ENCODE measurements around the gene PTBP1. TPM values are rescaled to one million over a fixed set of nuclear protein-coding genes. Genes with fewer than 3 reads are reported as not detected.
A peak's percentile ranks its signal among the peaks of the same experiment; 100 is the strongest.

PTBP1 gene
- total RNA-seq, 1 donor from 2014 or later, result 217 TPM

DNA sequence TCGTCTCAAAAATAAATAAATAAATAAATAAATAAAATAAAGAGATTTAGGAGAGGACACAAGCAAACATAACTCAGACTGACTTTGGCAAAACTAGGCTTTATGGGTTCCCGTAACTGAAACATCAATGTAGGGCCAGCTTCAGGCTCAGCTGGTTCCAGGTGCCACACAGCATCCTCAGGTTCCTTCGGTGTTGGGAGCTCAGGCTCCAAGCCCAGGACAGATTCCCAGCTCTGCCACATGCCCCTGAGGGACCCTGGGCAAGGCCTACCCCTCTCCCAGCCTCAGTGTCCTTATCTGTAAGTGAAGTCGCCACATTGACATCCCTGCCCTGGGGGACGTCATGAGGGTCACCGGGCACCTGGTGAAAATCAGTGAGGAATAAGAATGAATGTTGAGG, 27.6 kb upstream of the PTBP1 start:
- intact Hi-C loops (cut with DNase I), result loop anchor here (5.0 kb wide), 1 partner anchor 148 kb away; the partner anchor contains the start of gene KISS1R
- ATAC-seq (no peak), DNase-seq (ENCODE audit: low spot score) (no peak)

DNA sequence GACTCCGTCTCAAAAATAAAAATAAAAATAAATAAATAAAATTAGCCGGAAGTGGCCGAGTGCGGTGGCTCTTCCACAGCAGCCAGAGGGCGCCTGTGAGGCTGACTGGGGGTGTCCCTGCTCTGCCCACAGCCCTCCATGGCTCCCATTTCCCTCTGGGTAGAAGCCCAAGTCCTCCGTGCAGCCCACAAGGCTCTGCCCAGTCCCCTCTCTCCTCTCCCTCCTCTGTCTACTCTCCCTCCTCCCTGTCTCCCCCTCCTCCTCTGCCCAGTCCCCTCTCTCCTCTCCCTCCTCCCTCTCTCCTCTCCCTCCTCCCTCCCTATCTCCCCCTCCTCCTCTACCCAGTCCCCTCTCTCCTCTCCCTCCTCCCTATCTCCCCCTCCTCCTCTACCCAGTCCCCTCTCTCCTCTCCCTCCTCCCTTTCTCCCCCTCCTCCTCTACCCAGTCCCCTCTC, 25.9 kb upstream of the PTBP1 start:
- ATAC-seq (peak; percentile 37), DNase-seq (ENCODE audit: low spot score) (no peak)
- intact Hi-C loops (cut with DNase I), result loop anchor here (5.0 kb wide), 1 partner anchor 146 kb away; the partner anchor contains the start of gene KISS1R

DNA sequence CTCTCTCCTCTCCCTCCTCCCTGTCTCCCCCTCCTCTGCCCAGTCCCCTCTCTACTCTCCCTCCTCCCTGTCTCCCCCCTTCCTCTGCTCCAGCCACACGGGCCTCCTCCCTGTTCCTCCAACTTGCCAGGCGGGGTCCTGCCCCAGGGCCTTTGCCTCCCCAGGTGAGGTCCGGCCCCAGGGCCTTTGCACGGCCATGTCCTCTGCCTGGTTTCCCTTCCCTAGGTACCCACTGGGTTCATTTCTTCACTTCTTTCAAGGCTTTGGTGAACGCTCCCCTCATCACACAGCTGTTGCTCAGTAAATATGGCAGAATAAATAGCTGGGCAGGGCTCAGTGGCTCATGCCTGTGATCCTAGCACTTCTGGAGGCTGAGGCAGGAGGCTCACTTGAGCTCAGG, 25.2 kb upstream of the PTBP1 start:
- intact Hi-C loops (cut with DNase I), result loop anchor here (5.0 kb wide), 1 partner anchor 145 kb away; the partner anchor contains the start of gene KISS1R
- ATAC-seq (no peak), DNase-seq (ENCODE audit: low spot score) (no peak)

DNA sequence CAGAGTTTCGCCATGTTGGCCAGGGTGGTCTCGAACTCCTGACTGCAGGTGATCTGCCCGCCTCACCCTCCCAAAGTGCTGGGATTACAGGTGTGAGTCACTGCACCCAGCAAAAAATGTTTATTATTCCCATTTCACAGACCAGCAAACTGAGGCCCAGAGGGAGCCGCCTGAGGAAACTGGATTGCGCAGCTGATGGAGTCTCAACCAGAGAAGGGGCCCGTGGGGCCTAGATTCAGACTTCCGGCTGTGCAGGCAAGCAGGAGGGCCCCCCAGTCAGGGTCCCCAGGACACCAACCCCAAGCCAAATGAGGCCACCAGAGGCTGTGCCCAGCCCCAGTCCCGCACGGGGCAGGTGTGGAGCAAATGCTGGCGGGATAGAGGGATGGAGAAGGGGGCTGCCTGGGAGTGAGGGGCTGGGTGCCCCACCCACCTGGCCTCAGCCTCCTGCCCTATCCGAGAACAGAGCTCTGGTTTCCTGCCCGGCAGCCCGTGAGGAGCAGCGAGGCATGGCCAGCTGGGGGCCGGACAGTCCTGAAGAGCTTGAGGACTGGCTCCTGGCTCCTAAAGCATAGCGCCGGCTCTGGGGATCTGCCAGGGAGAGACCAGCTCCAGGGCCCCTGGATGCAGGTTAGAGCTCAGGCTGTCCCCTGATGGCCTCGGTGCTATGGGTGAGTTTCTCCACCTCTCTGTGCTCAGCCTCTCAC, 24.4 kb upstream of the PTBP1 start:
- DNase-seq (ENCODE audit: low spot score) (no peak), ATAC-seq (no peak)
- intact Hi-C loops (cut with DNase I), result loop anchor here (5.0 kb wide), 1 partner anchor 144 kb away; the partner anchor contains the start of gene KISS1R

DNA sequence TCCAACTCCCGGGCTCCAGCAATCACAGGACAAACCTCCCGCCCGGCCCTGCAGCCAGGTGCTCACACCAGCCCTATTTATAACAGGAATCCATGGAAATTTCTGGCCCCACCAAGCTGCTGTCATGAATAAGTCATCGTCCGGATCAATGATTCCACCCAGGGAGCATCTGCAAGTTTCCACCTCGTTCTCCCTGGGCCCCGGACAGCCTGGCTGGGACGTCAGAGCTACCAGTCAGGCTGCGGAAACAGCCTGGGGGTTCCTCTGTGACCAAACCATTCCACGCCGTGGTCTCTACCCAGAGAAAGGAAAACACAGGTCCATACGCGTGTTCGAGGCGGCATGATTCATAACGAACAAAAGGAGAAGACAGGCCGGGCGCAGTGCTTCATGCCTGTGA, 20.7 kb upstream of the PTBP1 start:
- intact Hi-C loops (cut with DNase I), result no loop called here
- ATAC-seq, result no peak

DNA sequence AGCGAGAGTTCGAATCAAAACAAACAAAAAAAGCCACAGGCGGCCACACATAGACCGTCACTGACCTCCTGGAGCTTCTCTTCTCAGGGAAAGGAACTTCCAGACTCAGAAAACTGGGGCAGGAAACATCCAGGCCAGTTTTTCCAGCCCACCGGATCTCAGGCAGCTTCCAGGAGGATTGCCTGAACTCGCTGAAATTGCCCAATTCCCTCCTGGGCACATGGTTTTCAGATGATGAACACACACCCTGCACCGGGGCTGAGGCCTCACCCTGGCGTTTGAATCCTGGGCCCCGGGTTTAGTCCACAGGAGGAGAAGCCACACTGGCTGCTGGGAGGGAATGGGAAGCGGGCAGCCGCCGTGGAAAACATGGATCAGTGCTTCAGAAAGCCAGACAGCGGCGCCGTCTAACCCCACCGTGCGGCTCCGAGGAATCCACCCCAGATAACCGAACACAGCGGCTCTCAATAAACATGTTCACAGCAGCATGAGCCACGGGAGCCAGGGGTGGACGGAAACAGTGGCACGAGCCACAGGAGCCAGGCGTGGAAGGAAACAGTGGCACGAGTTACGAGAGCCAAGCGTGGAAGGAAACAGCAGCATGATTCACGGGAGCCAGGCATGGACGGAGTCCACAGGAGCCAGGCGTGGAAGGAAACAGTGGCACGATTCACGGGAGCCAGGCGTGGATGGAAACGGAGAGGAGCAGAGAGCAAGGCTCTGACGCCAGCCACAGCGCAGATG, 18.2 kb upstream of the PTBP1 start:
- DNase-seq (ENCODE audit: low spot score), result no peak
- intact Hi-C loops (cut with DNase I), result no loop called here
- ATAC-seq, result peak; percentile 89

More for the DNA sequence above, 20.7 kb upstream of the PTBP1 start:
- DNase-seq (ENCODE audit: low spot score), result no peak

DNA sequence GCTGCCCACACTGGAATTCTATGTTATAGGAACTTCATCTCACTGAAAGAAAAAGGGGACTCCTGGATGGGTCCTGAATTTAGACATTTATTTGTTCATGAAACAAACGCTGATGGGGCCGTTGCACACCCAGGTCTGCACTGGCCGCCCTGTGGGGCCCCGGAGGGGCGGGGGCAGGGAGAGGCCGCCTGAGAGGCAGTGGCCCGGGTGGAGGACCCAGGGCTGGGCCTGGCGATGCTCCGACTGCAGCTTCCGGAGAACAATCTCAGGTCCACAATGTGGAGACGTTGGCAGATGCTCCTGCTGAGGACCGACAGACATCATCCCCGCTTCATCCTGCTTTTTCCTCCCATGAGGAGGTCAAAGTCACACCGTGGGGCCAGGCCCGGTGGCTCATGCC, 16.3 kb upstream of the PTBP1 start:
- ATAC-seq, result no peak
- no peak for DNase-seq (ENCODE audit: low spot score)
- intact Hi-C loops (cut with DNase I), result no loop called here

DNA sequence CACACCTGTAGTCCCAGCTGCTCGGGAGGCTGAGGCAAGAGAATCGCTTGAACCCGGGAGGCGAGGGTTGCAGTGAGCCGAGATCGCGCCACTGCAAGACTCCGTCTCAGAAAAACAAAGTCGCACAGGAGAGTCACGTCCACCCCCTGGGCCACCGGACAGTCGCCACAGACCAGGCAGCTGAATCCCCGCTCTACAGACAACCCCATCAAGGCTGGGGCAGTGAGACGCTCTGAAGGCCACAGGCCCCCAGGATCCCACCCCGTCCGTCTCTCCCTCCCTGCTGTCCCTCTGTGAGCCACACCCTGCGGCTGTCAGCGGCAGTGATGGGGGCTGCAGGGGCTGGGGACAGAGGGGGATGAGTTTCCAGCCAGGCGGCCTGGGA, 15.5 kb upstream of the PTBP1 start:
- ATAC-seq (no peak), DNase-seq (ENCODE audit: low spot score) (no peak)
- intact Hi-C loops (cut with DNase I), result no loop called here

DNA sequence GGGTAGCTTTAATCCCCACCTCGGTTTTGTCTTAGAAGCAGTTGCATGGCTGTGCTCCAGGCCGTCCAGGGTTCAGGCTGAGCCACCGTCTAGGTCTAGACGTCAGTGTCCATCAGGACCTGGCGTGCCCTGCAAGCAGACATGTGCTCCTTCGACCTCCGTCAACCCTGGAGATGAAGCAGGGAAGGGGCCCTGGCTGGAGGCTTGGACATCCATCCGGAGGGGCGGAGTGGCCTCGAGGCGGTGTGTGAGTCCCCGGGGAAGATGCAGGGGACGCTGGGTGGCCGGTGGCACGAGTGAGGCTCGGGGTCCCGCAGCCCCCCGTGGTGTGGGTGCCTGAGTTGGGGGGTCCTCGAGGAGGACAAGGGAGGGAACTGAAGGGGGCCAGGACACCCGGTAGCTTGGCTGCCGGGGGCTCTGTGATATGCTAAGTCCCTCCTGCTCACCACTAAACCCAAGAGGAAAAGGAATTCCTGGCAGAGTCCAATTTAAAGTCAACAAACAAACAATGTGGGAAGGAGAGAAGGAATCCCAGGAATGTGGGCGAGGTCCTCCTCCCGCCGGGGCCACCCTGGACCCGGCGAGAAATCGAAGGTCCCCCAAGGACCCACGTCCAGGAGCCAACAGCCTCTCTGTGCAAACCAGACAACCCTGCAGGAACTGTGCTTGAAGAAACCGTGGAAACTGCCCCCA, 14.9 kb upstream of the PTBP1 start:
- ATAC-seq (peak; percentile 53), DNase-seq (ENCODE audit: low spot score) (no peak)
- intact Hi-C loops (cut with DNase I), result no loop called here

DNA sequence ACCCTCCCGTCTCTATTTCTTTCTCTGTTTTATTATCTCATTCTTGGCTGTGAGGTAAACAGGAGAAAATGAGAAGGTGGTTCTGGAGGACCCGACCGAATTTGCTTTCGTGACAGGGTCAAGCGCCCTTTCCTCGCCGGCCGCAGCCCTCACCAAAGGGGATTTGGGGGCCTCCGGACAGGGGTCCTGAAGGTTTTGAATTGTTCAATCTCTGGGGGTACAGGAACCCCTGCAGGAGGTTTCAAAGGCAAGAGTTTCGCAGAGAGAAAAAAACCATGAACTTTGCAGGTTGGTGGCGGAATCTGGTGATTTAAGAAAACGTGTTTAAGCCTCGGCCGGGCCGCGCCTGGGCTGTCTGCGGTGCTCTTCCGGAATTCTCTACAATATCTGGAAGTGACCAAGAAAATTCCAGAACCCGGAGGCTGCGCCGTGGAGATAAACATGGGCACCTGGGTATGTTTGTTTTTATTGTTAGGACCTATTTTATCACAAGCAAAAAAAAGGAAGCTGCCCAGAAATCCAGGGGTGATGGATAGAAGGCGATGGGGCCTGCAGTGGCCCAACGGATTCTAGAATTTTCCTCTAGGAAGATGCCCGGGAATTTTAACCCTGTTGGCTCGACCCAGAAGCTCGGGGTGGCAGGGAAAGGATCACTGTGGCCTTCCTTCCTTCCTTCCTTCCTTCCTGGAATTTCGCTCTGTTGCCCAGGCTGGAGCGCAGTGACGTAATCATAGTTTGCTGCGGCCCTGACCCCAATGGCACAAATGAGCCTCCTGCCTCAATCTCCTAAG, 14.2 kb upstream of the PTBP1 start:
- DNase-seq (ENCODE audit: low spot score) (no peak), ATAC-seq (no peak)
- intact Hi-C loops (cut with DNase I), result no loop called here

DNA sequence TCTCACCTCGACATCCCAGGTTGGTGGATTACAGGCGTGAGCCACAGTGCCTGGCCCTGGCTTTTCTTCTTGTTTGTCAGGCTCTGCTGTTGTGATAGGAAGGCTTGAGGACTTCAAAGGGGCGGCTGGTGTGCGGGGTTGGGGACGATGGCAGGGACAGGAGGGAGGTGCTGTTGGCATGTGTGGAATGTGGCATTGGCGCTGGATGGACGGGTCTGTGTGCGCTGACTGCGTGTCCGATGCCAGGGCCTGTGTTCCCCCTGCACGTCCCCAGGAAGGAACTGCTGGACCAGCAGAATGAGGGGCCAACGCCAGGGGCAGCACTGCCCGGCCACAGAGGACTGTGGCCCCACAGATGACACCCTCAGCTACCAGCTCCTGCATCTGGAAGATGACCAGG, 12.7 kb upstream of the PTBP1 start:
- DNase-seq (ENCODE audit: low spot score), result no peak
- intact Hi-C loops (cut with DNase I), result no loop called here
- ATAC-seq, result no peak

DNA sequence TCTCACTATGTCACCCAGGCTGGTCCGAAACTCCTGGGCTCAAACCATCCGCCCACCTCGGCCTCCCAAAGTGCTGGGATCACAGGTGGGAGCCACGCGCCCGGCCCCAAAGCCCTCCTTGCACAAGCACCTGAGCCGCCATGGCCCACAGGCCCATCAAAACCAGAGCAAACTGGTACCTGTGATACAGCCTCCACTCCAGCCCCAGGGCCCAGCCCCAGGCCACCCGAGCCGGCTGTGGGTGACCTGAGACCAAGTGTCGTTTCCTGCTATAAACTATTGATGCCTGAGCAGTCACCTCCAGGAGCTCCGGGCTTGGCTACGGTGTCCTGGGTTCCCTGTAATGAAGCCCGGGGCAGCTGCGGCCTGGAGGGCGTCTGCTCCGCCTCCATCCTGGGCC, 9.7 kb upstream of the PTBP1 start:
- no peak for ATAC-seq
- intact Hi-C loops (cut with DNase I), result no loop called here
- no peak for DNase-seq (ENCODE audit: low spot score)

DNA sequence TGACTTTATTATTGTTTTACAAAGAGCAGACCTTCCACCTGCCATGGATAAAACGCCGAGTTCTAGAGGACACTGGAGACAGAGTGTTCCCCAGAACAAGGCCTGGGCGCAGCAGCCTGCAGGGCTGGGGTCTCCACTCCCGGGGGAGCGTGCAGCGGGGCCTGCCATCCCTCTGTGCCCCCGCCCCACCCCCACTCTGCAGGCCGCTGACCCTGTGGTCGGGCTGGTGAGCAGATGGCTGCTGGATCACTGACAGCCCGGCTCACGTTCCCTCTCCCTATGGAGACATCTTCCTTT, 8.6 kb upstream of the PTBP1 start:
- ATAC-seq (peak; percentile 69), DNase-seq (ENCODE audit: low spot score) (no peak)
- intact Hi-C loops (cut with DNase I), result no loop called here

DNA sequence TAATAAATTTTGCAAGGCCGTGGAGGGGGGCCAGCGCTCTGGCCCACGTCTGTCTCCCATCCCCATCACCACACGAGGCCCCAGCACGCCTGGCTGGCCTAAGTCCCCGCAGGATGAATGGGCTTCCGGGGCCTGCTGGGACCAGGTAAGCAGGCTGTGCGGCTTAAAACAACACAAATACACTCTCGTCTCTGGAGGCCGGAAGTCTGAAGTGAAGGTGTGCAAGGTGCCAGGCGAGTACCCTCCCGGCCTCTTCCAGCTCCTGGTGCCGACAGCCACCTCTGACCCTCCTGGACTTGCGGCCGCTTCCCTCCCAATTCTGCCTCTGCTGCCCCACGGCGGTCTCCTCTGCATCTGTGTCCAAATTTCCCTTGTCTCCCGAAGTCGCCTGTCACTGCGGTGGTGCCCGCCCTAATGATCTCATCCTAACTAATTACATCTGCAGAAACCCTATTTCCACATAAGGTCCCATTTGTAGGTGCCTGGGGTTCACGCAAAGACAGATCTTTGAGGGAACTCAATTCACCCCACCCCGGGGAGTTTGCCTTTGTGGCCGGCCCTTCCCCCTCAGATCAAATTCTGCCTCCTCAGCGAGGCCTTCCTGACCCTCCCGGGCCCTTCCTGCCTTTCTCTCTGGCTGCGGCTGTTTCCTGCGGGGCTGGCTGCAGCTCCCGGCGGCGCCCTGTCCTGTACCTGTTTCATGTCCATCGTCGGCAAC, 8.1 kb upstream of the PTBP1 start:
- intact Hi-C loops (cut with DNase I), result no loop called here
- peak; percentile 62 for DNase-seq (ENCODE audit: low spot score)
- peak; percentile 54 for ATAC-seq

DNA sequence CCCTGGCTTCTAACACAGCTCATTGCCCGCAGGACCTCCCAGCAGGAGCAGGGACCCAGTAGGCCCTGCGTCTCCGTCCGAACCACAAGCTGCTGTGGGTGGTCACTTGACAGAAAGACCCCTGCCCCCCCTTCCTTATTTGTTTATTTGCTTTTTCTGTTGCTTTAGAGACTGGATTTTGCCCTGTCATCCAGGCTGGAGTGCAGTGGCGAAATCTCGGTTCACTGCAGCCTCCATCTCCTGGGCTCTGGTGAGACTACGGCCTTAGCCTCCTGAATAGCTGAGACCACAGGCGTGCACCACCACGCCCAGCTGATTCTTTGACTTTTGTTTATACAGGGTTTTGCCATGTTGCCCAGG, 7.6 kb upstream of the PTBP1 start:
- intact Hi-C loops (cut with DNase I), result loop anchor here (10.0 kb wide), 1 partner anchor 125 kb away; the partner anchor contains the start of genes KISS1R and R3HDM4
- ATAC-seq, result no peak

DNA sequence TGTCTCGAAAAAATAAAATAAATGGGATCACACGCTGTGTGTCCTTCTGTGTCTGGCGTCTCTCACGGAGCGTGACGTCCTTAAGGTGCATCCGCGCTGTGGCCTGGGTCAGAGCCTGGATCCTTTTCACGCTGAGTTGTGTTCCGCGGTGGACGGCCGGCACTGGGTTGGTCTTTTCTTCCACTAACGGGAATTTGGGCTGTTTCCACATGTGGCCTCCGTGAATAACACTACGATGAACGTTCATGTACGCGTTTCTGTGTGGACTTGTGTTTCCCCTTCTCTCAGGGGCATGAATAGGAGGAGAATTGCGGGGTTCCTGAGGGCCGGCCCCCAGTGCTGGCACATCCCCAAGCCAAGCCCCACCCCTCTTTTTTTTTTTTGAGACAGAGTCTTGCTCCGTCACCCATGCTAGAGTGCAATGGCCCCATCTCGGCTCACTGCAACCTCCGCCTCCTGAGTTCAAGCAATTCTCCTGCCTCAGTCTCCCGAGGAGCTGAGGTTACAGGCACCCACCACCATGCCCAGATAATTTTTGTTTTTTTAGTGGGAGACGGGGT, 6.2 kb upstream of the PTBP1 start:
- no peak for ATAC-seq
- peak; percentile 57 for DNase-seq (ENCODE audit: low spot score)
- intact Hi-C loops (cut with DNase I), result loop anchor here (10.0 kb wide), 1 partner anchor 124 kb away; the partner anchor contains the start of genes KISS1R and R3HDM4

More for the DNA sequence above, 7.6 kb upstream of the PTBP1 start:
- DNase-seq (ENCODE audit: low spot score), result no peak

DNA sequence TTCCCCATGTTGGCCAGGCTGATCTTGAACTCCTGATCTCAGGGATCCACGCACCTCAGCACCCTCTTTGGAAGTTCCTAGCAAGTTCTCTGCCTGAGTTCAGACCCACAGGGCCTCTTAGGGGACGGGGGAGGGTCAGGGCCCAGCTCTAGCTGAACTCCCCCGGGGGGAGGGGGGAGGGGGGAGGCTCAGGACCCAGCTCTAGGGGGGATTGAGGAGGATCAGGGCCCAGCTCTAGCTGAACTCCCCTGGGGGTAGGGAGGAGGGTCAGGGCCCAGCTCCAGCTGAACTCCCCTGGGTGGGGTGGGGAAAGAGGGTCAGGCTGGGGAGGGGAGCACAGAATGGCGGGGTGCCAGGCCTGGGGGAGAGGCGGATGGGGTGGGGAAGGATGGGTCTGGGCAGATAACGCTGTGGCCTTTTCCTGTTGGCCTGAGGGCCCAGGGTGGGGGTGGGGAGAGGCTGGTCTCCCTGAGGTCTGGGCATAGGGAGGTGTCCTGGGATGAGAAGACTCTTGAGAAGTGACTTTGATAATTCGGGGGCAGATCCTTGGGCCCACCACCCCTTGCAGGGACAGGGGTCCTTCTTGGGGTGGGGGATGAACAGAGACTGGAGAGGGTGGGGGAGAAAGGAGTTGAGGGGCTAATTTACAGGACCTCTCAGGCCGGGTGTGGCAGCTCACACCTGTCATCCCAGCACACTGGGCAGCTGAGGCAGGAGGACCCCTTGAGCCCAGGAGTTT, 5.5 kb upstream of the PTBP1 start:
- ATAC-seq (no peak), DNase-seq (ENCODE audit: low spot score) (peak; percentile 71)
- intact Hi-C loops (cut with DNase I), result loop anchor here (10.0 kb wide), 1 partner anchor 123 kb away; the partner anchor contains the start of genes KISS1R and R3HDM4

Measured in sciatic nerve (tissue), 2 donors.